ENCODE results near the gene FAM177B.

FAM177B gene

DNA sequence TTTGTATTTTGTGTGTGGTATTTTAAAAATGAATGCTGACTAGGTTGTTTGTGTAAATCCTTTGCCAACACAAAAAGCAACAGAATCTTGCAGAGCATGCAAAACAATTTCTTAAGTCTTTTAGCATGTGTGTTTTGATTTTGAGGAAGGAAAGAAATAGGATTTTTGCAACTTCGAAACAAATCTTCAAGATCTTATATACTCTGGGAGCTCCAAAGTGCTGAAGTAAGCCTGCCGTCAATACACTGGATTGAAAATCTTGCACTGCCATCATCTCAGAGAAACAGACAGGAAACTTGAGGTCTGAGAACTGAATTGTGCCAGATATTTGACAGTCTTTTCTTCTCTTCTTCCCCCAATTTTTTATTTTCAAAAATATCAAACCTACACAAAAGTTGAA is 48.5 kb downstream of the FAM177B start:
- DNase-seq = no peak

DNA sequence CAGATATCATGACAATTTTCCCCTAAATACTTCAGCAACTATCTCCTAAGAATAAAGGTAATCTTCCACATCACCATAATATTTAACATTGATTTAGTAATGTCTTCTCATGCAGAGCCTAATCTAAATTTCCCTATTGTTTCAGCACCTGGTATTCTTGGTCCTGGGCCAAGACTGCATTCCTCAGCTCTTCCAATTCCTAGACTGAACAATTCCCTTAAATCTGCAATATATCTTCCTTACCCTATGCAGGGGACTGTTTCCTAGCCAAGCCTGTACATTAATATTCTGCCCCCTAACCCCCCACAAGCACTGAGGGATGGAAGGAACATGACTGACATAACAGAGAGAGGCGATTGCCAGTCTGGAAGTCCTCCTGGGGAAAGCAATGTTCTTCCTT is 49.1 kb downstream of the FAM177B start:
- DNase-seq = no peak

DNA sequence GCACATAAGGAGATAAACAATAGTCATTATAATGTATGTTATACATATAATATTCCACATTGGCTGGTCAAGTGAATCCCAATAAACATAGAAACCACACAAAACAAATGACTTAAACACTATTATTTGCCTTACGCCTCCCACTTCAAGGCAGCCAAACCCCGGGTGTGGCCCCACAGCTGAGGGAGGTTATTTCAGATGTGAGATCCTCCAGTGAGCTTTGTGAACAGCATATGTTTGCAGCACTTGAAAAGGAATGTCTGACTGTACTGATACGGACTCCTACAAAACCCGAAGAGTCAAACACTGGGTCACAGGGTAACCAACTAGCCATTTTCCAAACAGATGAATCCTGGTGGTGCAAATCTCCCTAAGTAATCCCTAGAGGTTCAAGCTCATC is 50.7 kb downstream of the FAM177B start:
- no peak for DNase-seq

DNA sequence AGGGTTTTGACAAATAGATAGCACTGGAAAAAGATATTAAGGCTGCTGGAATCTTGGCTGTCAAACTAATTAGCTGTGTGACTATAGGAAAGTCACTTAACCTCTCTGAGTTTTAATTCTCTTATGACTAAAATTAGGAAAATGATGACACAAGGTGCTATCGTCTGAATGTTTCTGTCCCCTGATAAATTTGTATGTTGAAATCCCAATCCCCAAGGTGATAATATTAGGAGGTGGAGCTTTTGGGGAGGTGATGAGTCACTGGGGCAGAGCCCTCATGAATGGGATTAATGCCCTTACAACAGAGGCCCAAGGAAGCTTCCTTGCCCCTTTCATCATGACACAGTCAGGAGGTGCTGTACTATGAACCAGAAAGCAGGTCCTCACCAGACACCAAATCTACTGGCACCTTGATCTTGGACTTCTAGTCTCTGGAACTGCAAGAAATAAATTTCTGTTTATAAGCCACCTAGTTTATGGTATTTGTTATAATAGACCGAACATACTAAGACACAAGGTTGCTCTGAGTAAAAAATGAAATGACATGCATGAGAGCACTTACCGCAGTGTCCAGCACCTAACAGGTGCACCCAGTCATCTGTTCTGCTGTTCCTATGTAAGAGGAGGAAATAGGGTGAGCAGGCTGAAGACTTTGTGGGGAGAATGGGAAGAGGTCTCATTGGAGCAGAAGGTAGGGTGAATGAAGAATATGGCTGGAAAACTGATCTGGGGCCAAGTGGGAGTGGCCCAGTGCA is 51.6 kb downstream of the FAM177B start:
- DNase-seq = no peak

DNA sequence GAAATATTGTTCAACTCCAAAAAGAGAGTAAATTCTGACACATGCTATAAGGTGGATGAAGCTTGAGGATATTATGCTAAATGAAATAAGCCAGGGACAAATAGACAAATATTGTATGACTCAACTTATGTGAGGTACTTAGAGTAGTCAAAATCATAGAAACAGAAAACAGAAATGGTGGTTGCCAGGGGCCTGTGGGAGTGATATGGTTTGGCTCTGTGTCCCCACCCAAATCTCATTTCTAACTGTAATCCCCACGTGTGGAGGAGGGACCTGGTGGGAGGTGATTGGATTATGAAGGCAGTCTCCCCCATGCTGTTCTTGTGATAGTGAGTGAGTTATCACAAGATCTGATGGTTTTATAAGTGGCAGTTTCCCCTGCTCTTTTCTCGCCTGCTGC is 53.1 kb downstream of the FAM177B start:
- no peak for DNase-seq

DNA sequence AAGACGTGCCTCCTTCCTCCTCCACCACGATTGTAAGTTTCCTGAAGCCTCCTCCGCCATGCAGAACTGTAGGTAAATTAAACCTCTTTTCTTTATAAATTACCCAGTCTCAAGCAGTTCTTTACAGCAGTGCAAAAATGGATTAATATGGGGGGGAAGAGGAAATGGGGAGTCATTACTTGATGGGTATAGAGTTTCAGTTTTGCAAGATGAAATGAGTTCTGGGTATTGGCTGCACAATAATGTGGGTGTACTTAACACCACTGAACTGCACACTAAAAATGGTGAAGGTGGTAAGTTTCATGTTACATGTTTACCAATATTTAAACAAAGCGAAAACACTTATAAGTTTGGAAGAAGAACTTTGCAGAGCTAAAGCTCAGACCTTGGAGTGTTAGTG is 53.5 kb downstream of the FAM177B start:
- DNase-seq = no peak

DNA sequence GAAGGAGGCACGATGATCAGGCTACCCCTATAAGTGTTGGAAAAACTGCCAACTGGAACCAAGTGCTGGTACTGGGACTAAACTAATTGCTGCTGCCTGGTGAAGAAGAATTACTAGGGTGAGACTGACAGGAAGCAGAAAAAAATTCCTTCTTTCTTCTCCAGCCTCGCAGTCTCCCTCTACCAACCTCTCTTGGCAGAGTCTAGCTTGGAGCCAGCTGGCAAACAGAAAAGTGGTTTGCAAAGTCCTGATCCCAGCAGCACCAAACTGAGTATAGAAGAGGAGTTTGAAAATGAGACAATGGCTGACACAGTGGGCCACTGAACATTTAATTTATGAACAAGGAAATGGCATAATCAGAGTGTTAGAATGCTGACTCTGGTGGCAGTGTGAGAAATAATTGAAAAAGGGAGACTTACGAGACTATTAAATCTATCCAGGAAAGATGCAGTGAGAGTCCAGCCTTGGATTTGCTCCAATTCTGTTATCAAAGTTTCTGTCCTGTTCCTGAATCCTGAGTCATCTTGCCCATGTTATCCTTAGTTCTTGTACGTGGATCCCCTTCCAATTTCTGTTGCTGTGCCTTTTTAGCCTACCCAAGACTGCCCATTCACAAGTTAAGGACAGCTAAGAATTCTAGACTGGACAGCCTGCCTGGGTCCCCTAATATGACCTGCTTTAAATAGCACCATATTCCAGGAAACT is 54.2 kb downstream of the FAM177B start:
- no peak for DNase-seq

DNA sequence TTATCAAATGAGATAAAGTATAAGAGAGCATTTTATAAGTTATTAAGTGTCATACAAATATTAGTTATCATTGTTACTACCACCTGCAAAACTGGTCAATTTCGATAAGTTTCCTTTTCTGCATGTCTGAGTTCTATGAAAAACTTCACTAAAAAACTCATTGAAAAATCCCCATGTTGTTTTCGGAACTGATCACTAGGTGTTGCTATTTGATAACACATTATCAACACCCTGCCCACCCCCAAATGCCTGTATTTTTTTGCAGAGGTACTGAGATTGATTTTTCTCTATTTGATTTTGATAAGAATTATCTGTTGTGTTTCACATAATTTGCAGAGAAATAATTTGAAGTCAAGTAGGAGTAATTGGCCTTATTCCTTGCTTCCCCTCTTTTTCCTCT is 55.7 kb downstream of the FAM177B start:
- no peak for DNase-seq

DNA sequence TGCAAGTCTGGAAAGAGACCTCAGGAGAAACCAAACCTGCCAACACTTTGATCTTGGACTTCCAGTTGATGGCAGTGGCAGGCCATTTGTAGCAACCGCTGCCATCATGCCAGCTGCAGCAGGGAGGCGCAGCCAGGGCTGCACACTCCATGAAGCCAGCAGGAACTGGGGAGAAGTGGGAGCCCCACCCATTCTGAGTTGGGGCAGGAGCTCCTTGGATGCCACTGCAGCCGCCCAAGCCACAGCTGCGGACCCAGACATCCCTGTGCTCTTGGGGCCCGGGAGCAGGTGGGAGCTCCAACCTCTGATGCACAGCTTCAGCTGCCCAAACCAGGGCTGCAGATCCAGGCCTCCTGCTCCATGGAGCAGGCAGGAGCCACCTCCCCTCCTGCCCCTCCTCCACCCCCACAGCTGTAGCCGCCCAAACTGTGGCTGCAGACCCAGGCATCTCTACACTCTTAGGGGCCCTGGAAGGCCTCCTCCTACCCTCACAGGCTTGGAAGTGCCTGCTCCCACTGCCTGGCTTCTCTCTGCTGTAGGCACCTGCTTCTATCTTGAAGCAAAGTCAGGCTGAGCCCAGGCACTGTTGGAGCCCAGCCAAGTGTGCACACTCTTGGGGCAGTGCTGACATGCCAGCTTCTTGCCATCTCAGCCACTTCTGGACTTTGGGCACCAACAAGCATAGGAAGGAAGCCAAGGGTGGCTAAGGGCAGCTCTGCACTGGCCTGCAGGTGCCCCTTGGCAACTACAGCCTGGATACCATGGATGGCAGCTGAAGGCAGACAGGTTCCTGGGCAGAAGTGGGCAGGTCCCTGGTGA is 57.9 kb downstream of the FAM177B start:
- no peak for DNase-seq

DNA sequence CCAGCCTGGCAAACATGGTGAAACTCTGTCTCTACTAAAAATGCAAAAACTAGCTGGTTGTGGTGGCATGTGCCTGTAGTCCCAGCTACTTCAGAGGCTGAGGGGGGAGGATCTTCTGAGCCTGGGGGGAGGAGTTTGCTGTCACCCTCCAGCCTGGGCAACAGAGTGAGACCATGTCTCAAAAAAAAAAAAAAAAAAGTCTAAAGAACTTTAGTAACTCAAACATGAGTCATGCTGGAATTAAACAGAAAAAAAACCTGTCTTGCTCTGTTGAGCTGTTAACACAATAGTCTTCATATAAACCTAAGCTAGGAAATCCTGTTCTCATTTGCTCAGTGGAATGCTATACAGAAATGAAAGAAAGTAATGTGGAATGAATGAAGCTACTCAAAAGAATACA is 61.1 kb downstream of the FAM177B start:
- DNase-seq = no peak

DNA sequence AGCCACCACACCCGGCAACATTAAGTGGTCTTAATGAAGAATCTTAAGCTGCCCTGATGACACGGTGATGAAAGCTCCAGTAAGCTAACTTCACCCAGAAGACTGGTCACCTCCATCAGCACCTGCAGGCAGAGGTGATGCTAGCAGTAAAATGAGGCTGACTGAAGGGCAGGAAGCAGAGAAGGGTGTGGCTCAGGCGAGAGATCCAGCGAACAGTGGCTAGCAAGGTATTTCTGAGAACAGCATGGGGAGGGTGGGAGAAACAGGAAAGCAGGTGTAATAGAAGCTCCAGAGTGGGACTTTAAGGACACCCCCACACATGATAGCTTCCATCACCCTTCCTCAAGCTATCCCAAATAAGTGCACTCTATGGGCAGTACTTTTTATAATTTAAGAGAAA is 62.0 kb downstream of the FAM177B start:
- DNase-seq = no peak

All from amygdala (tissue), 56 donors.